H1 (cell line): ENCODE measurements around the gene HTR6. TPM values are rescaled to one million over a fixed set of nuclear protein-coding genes. Genes with fewer than 3 reads are reported as not detected.

ENCODE experiments used
- BACH1 ChIP-seq: IDR thresholded peaks from 2 replicates; pipeline ENCODE4 v1.6.1; 2012; ENCODE audit warnings: low read length, improper control_type of control experiment
- EZH2 ChIP-seq: fragments of 200-600 bp; sonication (generic); IDR thresholded peaks from 2 replicates; pipeline ENCODE4 v1.7.1; 2012; ENCODE audit warnings: low read depth, mild to moderate bottlenecking, moderate library complexity, low read length, inconsistent platforms; ENCODE audit not compliant: severe bottlenecking
- SAP30 ChIP-seq: fragments of 300-600 bp; sonication (generic); IDR thresholded peaks from 2 replicates; pipeline ENCODE4 v1.7.1; 2012; ENCODE audit warnings: low read length, moderate library complexity, mild to moderate bottlenecking, inconsistent platforms; ENCODE audit not compliant: insufficient read depth, insufficient replicate concordance
- polyA plus RNA-seq, 7 experiments: library from polyadenylated mRNA; depleted of rRNA in 3 of 7; stranded (reverse) in 5 of 7; unstranded in 2 of 7; fragments of >200 nt in 5 of 7; fragments of 200-250 nt in 2 of 7; gene quantifications; 1 replicate in 5 of 7; 2 replicates in 1 of 7; 4 replicates in 1 of 7; pipeline versions ENCODE4 v1.2.1 to v1.2.3, GENCODE V29; 2011 to 2013; ENCODE audit warnings: missing spikeins in 2 of 7, mixed read lengths in 2 of 7
- total RNA-seq: library from RNA; stranded (reverse); fragmentation: NEBNext Ultra II Directional; extraction: Animal tissue kit (Norgen Biotek cat#: 25700); gene quantifications from 2 replicates; pipeline ENCODE4 v1.2.1, GENCODE V29; 2021

Gene HTR6
- total and polyA plus RNA-seq, 2 of the 8 experiments (the other 6 are each of a cell fraction or from before 2014, with no cell fraction given): 0.76 to 0.95 TPM

GRCh38 chr1:19617376-19617775 lies 47.3 kb upstream of the HTR6 start (continued):
- TF ChIP-seq EZH2 (no peak), SAP30 (no peak), BACH1 (no peak)
